NCI-H524 (cell line): ENCODE data around the gene CTDSP1.

Experiments used
- DNase-seq, 2 experiments: peaks; one replicate each; lab custom pipeline; 2025; lab: John Stamatoyannopoulos, UW

The CTDSP1 gene

DNA sequence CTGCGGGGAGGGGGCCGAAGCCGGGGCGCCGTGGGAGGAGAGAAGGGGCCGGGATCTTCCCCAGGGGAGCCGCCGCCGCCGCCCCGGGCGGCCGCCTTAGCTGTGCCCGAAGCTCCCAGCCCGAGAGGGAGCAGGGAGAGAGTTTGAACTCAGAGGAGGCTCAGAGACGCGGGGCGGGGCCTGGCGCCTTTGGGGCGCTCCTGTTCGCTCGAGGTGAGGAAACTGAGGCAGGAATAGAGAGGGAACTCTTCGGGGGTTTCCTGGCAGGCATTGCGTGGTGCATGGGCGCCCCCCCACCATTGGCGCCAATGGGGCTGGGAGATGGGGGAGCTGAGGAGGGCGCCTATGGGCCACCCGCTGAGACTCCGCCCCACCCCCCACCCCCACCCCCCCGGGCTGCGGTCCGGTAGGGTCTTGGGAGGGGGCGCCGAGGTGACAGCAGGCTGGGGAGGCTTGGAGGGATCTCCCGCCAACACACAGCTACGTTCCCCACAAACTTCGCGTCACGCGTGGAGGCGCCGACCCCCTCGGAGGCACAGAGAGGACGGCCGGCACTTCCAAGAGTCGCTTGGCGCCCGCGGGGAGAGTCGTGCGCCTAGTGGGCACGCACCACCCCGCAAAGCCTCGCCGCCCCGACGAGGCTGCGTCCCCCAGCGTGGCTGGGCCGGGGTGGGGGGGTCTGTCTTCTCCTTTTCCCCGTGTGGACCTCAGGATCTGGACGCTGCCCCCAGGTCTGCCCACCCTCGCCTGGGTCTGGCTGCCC is 680 bp downstream of the CTDSP1 start:
- DNase-seq: peak; percentile 17 to 30

DNA sequence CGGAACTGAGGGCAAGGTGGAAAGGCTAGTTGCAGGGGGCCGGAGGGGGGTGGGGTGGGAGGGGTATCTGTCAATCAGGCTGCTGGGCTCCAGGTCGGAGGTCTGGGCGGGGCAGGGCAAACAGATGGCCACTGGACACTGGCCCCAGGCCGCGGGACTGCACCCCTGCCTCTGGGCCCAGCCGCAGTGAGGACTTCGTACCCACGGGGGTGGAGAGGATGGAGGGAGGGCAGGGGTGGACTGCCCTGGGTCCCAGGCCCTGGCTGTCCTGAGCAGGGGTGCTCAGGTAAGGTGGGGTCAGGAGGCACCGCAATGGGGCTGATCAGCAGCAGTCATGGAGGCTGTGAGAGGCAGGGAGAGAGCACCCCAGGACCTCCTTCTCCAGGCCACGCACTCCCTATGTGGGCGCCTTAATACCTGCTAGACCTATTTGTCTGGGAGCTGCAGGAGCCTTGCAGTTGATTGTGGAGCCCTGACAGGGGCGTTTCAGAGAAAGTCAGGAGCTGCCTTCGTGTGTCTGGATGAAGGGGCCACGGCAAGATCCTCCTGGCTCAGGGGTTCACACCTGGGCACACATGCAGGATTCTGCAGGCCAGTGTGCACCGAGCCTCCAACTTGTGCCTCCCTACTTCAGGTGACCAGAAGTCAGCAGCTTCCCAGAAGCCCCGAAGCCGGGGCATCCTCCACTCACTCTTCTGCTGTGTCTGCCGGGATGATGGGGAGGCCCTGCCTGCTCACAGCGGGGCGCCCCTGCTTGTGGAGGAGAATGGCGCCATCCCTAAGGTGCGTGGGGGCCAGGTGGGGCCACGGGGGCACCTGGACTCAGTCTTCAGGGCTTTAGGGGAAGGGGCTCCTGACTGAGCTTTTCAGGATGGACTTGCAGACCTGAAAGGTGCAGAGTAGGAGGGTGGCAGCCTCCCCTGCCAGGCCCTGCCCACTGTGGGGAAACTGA is 1.5 kb downstream of the CTDSP1 start:
- DNase-seq: no peak

DNA sequence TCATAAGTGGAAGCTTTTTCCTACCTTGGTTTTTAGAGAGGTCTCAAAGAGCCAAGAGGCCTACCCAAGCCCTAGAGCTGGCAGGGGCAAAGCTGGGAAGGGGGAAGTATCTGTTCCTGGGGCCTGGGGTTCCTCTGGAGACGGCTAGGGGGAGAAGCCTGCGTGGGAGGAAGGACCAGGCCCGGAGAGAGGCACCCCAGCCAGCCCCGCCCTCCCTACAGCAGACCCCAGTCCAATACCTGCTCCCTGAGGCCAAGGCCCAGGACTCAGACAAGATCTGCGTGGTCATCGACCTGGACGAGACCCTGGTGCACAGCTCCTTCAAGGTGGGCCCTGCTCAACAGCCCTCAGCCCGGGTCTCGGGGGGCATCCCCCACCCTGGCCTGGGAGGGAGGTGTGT is 2.2 kb downstream of the CTDSP1 start:
- DNase-seq: no peak

DNA sequence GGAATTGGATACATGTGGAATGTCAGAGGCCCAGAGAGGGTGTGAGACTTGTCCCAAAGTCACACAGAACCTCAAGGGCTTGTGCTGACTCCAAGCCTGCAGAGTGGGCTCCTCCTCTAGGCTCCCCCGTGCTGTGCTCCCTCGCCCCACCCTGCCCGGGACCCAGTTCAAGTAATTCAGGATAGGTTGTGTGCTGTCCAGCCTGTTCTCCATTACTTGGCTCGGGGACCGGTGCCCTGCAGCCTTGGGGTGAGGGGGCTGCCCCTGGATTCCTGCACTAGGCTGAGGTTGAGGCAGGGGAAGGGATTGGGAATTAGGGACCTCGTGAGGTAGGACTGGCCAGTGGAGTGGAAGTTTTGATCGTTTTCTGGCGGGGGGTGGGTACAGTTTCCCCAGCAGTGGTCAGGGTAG is 2.8 kb downstream of the CTDSP1 start:
- no peak for DNase-seq

DNA sequence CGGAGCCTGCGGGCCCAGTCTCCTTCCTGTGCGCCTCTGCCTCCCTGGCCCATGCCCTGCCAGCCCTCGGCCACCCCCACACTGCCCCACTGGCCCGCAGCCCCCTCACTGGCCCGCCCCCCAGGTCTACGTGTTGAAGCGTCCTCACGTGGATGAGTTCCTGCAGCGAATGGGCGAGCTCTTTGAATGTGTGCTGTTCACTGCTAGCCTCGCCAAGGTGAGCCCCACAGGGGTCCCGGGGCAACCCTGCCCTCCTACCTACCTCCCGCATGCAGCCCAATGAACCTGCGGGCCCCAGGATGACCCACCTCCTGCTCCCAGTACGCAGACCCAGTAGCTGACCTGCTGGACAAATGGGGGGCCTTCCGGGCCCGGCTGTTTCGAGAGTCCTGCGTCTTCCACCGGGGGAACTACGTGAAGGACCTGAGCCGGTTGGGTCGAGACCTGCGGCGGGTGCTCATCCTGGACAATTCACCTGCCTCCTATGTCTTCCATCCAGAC is 3.3 kb downstream of the CTDSP1 start:
- DNase-seq: no peak

DNA sequence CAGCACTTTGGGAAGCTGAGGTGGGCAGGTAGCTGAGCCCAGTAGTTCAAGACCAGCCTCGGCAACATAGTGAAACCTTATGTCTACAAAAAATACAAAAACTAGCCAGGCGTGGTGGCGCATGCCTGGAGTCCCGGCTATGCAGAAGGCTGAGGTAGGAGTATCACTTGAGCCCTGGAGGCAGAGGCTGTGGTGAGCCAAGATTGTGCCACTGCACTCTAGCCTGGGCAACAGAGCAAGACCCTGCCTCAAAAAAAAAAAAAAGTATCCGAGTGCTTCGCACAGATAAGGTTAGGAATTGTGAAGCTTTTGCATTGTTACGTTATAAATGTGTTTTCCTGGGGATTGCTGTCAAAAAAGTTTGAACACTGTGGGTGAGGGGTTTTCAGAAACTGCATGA is 4.1 kb downstream of the CTDSP1 start:
- DNase-seq: no peak

DNA sequence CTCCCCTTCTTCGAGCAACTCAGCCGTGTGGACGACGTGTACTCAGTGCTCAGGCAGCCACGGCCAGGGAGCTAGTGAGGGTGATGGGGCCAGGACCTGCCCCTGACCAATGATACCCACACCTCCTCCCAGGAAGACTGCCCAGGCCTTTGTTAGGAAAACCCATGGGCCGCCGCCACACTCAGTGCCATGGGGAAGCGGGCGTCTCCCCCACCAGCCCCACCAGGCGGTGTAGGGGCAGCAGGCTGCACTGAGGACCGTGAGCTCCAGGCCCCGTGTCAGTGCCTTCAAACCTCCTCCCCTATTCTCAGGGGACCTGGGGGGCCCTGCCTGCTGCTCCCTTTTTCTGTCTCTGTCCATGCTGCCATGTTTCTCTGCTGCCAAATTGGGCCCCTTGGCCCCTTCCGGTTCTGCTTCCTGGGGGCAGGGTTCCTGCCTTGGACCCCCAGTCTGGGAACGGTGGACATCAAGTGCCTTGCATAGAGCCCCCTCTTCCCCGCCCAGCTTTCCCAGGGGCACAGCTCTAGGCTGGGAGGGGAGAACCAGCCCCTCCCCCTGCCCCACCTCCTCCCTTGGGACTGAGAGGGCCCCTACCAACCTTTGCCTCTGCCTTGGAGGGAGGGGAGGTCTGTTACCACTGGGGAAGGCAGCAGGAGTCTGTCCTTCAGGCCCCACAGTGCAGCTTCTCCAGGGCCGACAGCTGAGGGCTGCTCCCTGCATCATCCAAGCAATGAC is 4.8 kb downstream of the CTDSP1 start:
- no peak for DNase-seq

DNA sequence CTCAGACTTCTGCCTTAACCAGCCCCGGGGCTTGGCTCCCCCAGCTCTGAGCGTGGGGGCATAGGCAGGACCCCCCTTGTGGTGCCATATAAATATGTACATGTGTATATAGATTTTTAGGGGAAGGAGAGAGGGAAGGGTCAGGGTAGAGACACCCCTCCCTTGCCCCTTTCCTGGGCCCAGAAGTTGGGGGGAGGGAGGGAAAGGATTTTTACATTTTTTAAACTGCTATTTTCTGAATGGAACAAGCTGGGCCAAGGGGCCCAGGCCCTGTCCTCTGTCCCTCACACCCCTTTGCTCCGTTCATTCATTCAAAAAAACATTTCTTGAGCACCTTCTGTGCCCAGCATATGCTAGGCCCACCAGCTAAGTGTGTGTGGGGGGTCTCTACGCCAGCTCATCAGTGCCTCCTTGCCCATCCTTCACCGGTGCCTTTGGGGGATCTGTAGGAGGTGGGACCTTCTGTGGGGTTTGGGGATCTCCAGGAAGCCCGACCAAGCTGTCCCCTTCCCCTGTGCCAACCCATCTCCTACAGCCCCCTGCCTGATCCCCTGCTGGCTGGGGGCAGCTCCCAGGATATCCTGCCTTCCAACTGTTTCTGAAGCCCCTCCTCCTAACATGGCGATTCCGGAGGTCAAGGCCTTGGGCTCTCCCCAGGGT is 5.5 kb downstream of the CTDSP1 start:
- no peak for DNase-seq

DNA sequence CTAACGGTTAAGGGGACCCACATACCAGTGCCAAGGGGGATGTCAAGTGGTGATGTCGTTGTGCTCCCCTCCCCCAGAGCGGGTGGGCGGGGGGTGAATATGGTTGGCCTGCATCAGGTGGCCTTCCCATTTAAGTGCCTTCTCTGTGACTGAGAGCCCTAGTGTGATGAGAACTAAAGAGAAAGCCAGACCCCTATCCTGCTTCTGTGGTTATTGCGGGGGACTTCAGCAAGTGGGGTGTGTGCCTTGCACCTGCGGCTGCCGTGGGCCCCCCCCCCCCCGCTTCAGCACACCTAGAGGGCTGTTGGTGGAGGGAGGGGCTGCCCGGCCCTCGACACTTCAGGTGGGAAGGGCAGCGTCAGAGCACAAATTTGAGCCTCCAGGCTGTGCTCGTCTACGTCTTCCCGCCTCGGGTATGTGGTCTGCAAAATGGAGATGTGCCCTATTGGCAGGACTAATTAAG is 6.1 kb downstream of the CTDSP1 start:
- DNase-seq: peak in 1 of 2 experiments; percentile 32

DNA sequence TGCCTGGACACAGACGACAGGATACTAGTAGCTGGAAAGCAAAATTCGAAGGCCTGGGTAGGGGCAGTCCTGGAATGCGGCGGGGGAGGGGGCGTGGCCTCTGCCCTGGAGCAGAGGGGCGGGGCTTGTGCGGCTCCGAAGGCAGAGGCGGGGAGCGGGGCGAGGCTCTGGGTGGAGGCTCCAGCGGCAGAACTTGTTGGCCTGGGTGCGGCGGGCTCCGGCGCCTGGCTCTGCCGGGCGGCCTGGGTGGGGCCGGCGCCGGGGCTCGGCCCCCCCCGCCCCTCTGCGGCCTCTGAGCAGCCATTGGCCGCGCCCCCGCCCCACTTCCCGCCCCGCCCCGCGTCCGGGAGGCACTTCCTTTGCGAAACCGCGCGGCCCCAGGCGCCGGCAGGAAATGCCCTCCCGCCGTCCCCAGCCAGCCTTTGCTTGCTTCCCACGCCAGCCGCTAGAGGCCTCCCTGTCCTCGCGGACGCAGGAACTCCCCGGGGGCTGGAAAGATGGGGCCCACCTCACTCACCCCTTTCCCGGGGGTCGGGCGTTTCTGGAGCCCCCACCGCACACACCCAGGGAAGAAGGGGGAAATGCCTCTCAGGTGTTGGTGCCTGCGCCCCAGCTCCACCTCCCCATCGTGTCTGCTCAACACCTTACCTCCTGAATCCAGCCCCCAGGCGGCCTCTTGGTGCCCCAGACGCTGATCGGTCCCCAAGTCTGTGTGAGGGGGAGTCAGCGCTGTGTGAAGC is 6.7 kb downstream of the CTDSP1 start:
- DNase-seq: peak; percentile 84 to 91

DNA sequence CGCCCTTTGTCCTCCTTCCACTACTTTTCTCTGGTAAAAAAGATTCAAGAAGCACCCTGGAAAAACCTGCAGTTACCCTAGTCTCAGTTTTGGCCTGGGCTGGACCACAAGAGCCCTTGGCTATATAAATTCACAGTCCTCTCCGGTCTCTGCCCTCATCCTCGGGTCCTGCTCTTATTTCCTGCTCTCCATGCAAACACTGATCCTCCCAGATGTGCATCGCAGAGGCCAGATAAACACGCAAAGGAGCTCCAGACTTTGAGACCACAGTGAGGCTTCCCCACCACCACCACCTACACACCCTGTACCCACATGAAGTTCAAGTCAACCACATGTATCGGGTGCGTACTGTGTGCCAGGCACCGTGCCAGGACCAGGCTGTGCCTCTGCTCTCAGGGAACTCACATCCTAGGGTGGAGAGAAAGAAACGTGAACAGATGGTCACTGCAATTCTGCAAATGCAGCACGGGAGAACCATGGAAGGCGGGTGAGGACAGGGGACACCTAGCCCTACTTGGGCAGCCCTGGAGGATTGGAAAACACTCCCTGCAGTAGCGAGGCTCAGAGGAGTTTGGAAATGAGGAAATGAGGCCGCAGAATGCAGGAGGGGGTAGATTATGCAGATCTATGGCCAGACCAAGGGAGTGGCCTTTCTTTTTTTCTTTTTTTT is 7.4 kb downstream of the CTDSP1 start:
- DNase-seq: peak; percentile 45 to 78

DNA sequence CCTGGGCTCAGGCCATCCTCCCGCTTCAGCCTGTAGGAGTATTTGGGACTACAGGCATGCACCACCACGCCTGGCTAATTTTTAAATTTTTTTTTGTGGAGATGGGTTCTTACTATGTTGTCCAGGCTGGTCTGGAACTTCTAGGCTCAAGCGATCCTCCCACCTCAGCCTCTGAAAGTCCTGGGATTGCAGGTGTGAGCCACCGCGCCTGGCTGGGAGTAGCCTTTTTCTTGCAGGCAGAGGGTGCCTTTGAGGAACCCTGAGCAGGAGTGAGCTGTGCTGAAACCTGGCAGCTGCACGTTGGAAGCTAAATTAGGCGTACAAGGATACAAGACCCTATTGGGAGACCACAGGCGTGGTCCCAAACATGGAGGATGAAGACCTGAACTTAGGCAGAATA is 8.0 kb downstream of the CTDSP1 start:
- DNase-seq: no peak

DNA sequence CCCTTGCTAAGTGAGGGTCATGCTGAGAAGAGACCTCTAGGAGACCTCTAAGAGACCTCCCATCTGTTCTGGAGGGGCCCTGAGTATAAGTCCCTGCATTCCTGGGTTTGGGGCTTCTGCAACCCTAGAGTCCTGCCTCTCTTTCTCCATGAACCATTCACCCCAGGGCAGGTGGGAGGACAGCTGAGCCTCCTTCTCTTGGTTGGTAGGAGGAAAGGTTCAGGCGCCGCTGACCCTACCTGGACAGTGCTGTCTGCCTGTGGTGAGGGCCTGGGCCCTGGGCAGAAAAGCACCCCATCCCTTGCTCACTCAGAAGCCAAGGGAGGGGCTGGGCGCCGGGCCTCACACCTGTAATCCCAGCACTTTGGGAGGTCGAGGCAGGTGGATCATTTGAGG is 18.7 kb downstream of the CTDSP1 start:
- DNase-seq: no peak

DNA sequence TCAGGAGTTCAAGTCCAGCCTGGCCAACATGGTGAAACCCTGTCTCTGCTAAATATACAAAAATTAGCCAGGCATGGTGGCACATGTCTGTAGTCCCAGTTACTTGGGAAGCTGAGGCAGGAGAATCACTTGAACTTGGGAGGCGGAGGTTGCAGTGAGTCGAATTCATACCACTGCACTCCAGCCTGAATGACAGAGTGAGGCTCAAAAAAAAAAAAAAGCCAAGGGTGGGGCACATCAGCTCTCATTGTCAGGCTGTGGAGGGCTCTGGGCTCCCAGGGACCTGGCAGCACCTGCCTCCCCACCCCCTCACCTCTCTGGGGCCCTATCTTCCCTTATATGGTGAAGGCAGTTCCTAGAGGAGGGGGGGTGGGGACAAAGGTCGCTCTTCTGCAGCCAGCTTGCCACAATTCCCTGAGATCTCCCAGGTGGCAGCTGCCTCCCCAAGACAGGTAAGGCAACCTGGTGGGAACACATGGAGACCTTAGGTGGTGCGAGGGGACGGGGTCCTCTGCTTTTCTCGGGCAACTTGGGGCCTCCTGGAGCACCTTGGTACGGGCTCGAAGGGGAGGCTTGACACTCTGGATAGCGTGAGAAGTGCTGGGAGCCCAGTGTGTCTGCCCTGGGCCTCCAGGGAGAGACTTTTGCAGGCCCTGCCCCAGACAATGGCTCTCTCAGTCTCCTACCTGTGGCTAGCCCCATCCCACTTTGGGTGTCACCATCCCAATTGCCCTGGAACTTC is 19.2 kb downstream of the CTDSP1 start, which contains the start of gene VIL1:
Gene VIL1 (plus strand): TSS at position 407 of the 742 bp plus-strand sequence. CDS start 4,656 bp downstream, outside the sequence.
- no peak for DNase-seq

DNA sequence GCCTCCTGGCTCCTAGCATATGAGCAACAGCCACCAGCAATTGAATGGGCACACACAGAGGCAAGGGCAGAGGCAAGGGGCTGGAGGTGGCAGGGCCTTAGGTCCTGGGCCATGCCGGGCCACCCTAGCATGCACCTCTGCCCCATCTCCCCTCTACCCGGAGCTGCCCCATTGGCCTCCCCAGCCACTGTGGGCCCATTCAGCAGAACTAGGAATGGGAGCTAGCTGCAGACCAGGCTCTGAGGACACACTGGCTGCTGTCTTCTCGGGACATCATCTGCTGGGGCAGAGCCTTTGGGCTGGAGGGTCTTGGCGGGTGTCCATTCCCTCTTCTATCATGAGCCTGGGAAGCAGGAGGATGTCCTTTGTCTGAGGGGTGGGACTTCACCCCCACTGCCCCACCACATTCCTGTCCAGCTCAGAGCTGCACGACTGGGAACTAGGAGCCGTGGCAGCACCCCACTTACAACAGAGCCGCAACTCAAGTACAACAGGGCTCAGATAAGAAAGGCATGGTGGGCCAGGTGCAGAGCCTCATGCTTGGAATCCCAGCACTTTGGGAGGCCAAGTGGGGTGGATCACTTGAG is 20.1 kb downstream of the CTDSP1 start:
- no peak for DNase-seq

DNA sequence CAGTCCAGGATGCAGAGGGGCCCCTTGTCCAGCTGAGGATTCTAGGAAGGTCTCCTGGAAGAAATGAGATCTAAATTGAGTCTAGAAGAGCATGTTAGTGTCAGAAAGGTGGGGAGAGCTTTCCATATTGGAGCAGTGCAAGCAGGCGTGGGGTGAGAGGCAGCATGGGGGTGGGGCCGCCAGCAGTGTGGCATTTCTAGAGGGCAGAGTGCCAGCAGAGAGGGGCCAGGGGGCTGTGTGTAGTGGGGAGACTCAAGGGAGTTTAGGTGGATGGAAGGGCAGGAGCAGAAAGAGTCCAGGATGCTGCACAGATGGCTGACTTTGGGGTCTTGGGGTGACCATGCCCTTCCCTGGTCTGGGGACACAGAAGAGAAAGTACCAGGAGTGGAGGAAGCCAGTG is 21.4 kb downstream of the CTDSP1 start:
- DNase-seq: no peak

DNA sequence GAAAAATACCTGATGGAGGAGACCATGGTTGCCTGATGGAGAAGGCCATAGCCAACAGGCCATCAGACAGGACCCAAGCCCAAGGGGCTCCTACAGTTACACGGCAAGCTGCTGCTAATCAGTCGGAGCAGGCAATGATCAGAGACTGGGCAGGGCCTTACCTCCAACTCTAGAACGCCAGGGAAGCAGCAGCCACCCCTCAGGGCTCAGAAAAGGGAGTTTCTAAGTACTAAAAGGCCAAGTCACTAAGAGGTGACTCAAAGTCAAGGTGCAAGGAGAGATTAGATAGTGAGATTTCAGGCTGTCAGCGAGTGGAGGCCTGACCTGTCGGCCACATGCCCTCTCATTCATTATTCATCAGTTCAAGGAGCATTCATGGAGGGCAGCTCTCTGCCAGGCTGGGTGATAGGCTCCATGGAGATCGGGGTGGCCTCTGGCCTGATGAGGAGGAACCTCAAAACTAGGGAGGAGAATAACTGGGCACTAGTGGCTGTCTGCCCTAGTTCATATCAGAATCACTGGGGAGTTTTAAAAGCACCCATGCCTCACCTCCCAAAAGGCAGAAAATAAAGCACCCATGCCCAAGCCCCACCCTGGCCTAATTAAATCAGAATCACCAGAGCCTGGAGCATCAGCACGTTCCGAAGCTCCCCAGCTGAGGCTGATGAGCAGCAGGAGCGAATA is 22.9 kb downstream of the CTDSP1 start:
- no peak for DNase-seq

DNA sequence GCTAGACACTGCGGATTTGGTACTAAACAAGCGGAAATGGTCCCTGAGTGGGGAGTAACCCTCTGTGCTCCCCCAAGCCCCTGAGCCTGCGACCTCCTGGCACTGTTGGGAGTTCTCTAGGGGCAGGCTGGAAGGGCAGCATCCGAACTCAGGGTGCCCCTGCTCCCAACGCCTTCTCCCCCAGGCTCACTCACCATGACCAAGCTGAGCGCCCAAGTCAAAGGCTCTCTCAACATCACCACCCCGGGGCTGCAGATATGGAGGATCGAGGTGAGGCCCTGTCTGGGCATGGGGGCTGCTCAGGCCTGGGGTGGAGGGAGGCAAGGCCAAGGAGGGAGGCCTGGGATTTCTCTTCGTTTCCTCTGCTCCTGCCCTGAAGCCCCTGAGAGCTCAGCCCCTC is 23.9 kb downstream of the CTDSP1 start:
- DNase-seq: no peak
